ENCODE measurements around the gene PDZD8.
"Not testable (repeated sequence)": the region's sequence is repeated elsewhere in the genome, so short reads cannot be mapped to it uniquely, and the experiment has no call there.

The PDZD8 gene

GRCh38 chr10:117290872-117291271, 84.4 kb downstream of the PDZD8 start:
- DNase-seq (ENCODE audit: low read depth), result not testable (repeated sequence)

DNA sequence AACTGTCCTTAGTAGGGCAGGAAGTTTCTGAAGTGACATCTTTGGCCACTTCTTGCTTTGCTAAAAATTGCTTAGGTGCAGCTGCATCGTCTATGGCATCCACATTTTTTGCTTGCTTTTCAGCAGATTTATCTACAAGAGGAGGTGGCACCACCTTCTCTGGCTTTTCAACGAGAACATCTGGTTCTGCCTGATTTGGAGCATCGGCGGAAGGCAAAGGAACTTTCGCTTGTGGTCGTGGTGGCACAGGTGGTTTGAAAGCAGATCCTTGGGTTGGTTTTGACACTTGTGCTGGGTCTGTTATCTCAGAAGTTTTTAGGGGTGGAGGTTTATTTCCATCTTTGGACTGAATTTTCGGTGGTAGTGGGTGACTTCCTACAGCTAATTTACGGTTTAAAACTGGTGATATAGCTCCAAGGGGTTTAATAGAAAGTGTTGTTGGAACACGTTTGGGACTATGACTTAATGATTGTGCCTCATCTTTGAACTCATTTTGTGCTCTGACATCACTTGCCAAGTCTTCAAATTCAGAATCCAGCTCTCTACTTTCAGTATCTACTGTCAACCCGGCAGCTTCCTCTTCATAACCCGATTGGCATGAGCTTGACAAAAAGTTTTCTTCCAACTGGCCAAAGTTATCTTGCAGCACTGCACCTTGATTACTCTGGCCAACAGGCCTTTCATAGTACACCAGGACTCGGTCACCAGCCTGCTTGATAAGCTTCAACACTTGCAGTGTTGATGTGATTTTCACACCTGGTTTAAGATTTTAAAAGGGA, 90.3 kb downstream of the PDZD8 start:
- no peak for DNase-seq (ENCODE audit: low read depth)

DNA sequence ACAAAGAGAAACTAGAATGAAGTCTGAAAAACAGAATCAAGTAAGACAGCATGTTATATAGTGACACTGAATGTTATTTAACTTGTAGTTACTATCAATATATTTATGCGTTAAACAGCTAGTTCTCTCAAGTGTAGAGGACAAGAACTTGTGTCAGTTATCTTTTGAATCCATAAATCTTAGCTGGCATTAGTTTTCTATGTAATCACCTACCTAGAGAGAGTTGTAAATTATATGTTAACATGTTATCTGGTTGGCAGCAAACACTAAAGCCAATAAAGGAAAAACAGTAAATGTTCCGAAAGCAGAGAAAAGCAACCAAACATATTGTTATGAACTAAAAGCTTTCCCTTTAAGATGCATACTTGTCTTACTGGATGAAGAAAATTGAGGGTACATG, 97.6 kb downstream of the PDZD8 start:
- DNase-seq (ENCODE audit: low read depth), result no peak

DNA sequence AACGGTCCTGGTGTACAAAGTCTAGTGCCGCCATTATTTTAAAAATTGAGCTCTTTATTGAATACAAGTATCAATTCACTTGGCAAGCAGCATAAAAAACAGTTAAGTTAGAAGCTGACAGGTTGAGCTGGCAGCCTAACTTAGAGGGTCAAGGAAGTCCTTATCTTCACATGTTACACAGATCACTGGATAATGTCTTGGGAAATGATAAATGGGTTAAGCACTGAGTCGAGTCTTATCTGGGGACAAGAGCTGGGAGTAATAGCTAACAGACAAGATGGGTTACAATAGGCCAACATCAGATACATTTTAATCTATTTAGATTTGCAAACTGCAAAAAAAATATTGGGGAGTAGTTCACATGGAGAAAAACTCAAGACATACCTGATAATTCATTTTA, 100.1 kb downstream of the PDZD8 start:
- DNase-seq (ENCODE audit: low read depth), result no peak

DNA sequence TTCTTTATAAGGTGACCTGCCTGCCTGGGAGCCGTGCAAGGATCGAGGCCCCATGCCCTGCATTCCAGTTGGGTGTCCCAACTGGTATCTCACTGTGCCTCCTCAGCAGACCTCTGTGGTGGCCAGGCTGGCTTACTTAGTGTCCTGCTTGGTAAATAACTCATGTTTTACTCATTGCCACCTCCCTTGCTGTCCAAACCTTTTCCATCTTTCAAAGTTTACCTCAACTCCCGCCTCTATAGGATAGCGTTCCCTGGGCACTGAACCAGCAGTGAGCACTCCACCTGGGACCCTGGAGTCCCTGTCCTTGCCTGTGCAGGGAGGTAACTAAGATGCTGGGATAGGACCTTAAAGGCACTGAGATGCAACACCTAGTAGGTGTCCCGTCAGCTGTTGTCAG, 100.7 kb downstream of the PDZD8 start:
- no peak for DNase-seq (ENCODE audit: low read depth)

DNA sequence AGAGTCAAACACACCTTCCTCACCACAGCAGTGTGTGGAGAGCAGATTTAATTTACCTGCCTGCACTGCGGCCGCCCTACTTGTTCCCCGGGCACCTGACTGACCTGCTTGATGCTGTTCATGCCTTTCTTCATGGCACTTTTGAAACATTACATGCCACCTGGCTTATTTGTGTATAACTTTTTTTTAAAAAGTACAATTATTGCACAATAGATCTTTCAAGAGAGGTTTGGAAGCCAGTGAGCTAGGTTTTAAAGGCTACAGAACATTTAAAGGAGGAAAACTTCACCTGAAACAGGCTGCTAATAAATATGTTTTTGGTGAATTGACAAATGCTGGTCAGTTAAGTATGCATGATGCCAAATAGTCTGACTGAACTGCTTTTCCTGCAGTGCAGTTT, 101.3 kb downstream of the PDZD8 start:
- DNase-seq (ENCODE audit: low read depth), result no peak

GRCh38 chr10:117272195-117273076, 102.8 kb downstream of the PDZD8 start:
- DNase-seq (ENCODE audit: low read depth), result no peak

- DNase-seq (ENCODE audit: low read depth), result no peak
These were observed 103.8 kb downstream of the PDZD8 start for GRCh38 chr10:117271427-117271826.

DNA sequence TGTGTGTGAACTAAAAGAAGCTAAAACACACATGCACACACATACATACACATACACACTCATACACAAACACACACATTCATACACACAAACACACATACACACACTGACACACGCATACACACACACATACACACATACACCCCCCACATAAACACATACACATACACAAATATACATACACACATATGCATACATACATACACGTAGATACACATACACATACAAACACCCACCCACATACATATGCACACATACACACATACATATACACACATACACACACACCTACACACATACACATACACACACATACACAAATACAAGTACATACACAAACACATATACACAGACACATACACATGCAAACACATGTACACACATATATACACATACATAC, 106.3 kb downstream of the PDZD8 start:
- no peak for DNase-seq (ENCODE audit: low read depth)

- no peak for DNase-seq (ENCODE audit: low read depth)
These were observed 107.0 kb downstream of the PDZD8 start for GRCh38 chr10:117268258-117268657.

DNA sequence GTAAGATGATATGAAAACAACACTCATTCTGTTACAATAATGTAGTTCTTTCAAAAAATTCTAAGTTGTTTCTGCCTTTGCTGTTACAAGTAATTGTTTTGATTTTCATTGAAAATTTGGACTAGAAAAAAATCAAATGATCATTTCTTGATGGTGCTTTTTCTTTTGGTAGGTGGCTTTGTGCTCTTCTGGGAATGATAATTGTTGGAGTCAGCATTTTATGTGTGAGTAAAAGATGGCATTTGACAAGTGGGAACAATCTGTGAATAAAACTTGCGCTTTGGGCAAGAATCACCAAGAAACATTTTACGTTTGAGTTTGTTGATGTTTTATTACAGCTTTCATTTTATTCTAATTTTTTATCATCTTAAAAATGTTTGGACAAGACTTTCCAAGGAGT, 108.4 kb downstream of the PDZD8 start:
- DNase-seq (ENCODE audit: low read depth), result no peak

- DNase-seq (ENCODE audit: low read depth), result no peak
These were observed 108.8 kb downstream of the PDZD8 start for GRCh38 chr10:117266400-117266799.

GRCh38 chr10:117264782-117265181, 110.5 kb downstream of the PDZD8 start:
- DNase-seq (ENCODE audit: low read depth), result no peak

GRCh38 chr10:117262903-117263293, 112.3 kb downstream of the PDZD8 start:
- no peak for DNase-seq (ENCODE audit: low read depth)

- no peak for DNase-seq (ENCODE audit: low read depth)
These were observed 112.8 kb downstream of the PDZD8 start for GRCh38 chr10:117262291-117262902.

GRCh38 chr10:117261501-117261900, 113.7 kb downstream of the PDZD8 start:
- no peak for DNase-seq (ENCODE audit: low read depth)

GRCh38 chr10:117260084-117260483, 115.2 kb downstream of the PDZD8 start:
- DNase-seq (ENCODE audit: low read depth), result no peak

GRCh38 chr10:117259279-117259678, 116.0 kb downstream of the PDZD8 start:
- DNase-seq (ENCODE audit: low read depth), result no peak

DNA sequence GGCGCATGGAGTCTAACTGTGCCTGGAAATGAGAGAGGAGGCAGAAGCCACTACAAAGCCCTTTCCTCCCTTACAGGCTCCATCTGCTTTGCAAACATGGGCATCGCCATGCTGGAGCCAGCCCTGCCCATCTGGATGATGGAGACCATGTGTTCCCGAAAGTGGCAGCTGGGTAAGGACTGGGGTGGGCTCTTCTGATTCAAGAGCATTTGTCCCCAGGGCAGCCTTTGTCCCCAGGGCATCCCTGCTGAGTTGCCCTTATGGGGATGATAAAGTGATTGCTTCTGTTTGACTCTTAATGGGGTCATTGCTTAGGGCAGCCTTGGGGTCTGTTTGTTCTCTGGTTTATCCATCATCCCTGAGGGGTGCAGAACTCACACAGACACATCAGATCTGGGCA, 117.5 kb downstream of the PDZD8 start:
- DNase-seq (ENCODE audit: low read depth), result no peak

DNA sequence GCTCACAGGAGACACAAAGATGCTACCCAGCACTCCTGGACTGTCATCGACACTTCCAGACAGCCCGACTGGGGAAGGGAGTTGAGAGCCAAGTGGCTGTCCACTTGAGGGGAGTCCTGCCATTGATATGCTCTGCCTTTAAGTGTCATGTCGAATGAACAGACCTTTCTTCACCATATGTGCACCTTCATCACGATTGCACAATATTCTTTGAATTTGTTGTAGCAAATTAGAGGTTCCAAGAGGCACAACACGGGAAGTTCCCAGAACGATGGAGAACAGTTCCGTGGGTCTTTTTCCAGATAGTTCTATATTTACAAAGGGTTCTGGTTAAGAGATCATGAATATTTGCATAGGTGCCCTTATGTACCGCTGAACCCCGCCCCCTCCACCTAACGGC, 118.3 kb downstream of the PDZD8 start:
- DNase-seq (ENCODE audit: low read depth), result no peak

DNA sequence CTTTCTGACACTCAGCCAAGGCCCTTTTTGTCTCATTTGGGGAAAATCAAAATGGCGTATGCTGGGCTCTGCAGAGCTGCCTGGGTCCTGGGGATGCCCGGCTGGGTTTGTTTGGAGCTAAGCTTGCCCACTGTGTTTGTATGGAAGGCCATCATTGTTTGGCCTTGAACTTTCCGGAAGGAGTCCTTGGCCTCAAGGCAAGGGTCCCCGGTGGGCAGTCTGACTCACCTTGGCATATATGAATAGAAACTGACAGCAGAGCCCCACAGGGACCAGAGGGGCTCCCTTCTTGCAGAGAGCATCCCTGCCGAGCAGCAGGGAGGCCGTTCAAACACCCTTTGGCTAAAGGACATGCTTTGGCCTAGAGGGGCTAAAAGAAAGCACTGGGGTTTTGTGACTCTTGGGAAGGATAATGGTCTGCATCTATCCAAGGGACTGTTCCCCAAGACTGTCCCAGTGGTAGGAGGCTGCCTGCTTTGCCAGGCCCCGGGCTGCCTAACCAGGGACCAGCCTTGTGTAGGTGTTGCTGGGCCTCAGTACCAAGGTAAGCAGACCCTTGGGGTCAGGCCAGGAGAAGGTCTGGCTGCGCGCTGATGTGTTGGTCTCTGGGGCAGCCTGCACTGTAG, 119.3 kb downstream of the PDZD8 start:
- DNase-seq (ENCODE audit: low read depth), result no peak
